ENCODE data around the gene LRR1. TPM values are rescaled to one million over a fixed set of nuclear protein-coding genes. Genes with fewer than 3 reads are reported as not detected.

Gene LRR1
- total and polyA plus RNA-seq, 2 of the 4 experiments (the other 2 are of a cell fraction): 11.6 to 20.8 TPM

DNA sequence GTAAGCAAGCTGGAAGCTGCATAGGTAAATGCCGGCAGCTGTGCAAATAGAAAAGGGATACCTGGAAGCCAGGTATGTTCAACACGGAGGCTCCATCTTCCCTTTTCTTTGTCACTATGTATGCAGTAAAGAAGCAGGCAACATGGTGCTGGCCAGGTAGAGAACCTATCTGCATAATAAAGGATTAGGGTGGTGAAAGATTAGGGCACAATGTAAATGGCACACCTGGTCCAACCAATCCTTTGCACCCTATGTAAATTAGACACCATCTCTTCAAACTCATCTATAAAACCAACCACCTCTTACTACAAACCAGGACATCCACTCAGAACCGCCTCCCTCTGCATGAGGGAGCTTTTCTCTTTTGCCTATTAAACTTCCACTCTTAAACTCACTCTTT is 44.8 kb upstream of the LRR1 start:
- in situ Hi-C loops (cut with MboI; ENCODE audit: low sequenced_read_pairs): no loop called here

More for the DNA sequence above, 44.8 kb upstream of the LRR1 start:
- Histone ChIP-seq H2BK20ac (ENCODE audit: low read depth, low read length) (no peak overlapping the region), H3K4me2 (ENCODE audit: low read depth, low read length) (no peak overlapping the region), H3K9me1 (ENCODE audit: insufficient read depth, low read length) (no peaks in the 10 kb centered on the region), H3K4ac (ENCODE audit: low read depth, low read length) (no peak overlapping the region), H2AK9ac (replicated peaks; ENCODE audit: low read depth, low read length, poor library complexity) (no peak overlapping the region), H3K56ac (ENCODE audit: extremely low read depth, insufficient read depth, low read length) (no peak overlapping the region), H4K91ac (ENCODE audit: insufficient read depth, low read depth, low read length) (no peak overlapping the region), H2AFZ (replicated peaks; ENCODE audit: low read length, poor library complexity) (no peak overlapping the region), H3K23ac (ENCODE audit: low read depth, low read length) (no peak overlapping the region), H4K20me1 (ENCODE audit: insufficient read depth, low read length) (no peaks in the 10 kb centered on the region), H3K4me3 (ENCODE audit: insufficient read depth, low read depth, low read length) (no peak overlapping the region), H2BK120ac (ENCODE audit: low read depth, low read length) (no peak overlapping the region), H3K9me3 (ENCODE audit: control insufficient read depth, insufficient read depth, low read length) (no peaks in the 10 kb centered on the region), H4K8ac (ENCODE audit: low read depth in 2 of 2, low read length in 2 of 2) (no peak overlapping the region), H3K18ac (ENCODE audit: low read depth, low read length) (no peak overlapping the region), H3K27me3 (ENCODE audit: control insufficient read depth, insufficient read depth, low read length) (no peaks in the 10 kb centered on the region), H3K14ac (replicated peaks; ENCODE audit: low read depth, low read length) (no peak overlapping the region), H3K27ac (ENCODE audit: insufficient read depth, low read length) (no peak overlapping the region), H3K36me3 (ENCODE audit: control insufficient read depth, insufficient read depth, low read length) (no peaks in the 10 kb centered on the region), H3K9ac (ENCODE audit: low read depth, low read length) (no peak overlapping the region), H3K79me1 (ENCODE audit: low read depth in 1 of 2, low read length in 2 of 2) (no peaks in the 10 kb centered on the region), H4K5ac (ENCODE audit: low read depth, low read length) (no peak overlapping the region), H2AK5ac (ENCODE audit: low read depth, low read length) (no peak overlapping the region), H2BK5ac (ENCODE audit: low read depth, low read length, poor library complexity, severe bottlenecking) (no peak overlapping the region), H2BK15ac (ENCODE audit: low read depth, low read length) (no peak overlapping the region), H3K4me1 (ENCODE audit: control insufficient read depth, insufficient read depth, low read length) (no peaks in the 10 kb centered on the region)
- POLR2A ChIA-PET (ENCODE audit: unreplicated experiment): no interaction called here
- no TSS peak for BruUV-seq (replicated peaks)
- ATAC-seq (ENCODE audit: low read depth) (no peak), DNase-seq (no peak)
- 67% methylated on average over 1 of the region's 3 CpGs; no CpG with 5 or more reads in 1 of the 2 experiments for WGBS, 2 experiments (ENCODE audit: extremely low coverage in 2 of 2, insufficient read length in 1 of 2)
- intact Hi-C loops (cut with micrococcal nuclease): loop anchor here (10.0 kb wide), 1 partner anchor 89 kb away; no protein-coding TSS in a partner anchor
- dilution Hi-C loops (cut with HindIII; ENCODE audit: low sequenced_read_pairs, unreplicated experiment): no loop called here
- CTCF ChIA-PET: interaction anchor here (0.6 kb wide), 1 partner anchor 113 kb away, joined by 3 read pairs; no protein-coding TSS in a partner anchor
- TF ChIP-seq NFE2L2 (IDR thresholded peaks at IDR 0.05; ENCODE audit: low read depth, low read length) (no peak), RFX5 (IDR thresholded peaks at IDR 0.05; ENCODE audit: low read depth, low read length) (no peak), CHD1 (IDR thresholded peaks at IDR 0.05; ENCODE audit: low read depth, low read length) (no peak), MAZ (IDR thresholded peaks at IDR 0.05; ENCODE audit: borderline replicate concordance, low read depth, low read length) (no peak), CTCF (conservative IDR thresholded peaks at IDR 0.05; ENCODE audit: low read depth, low read length) (no peak), SMC3 (IDR thresholded peaks at IDR 0.05; ENCODE audit: low read depth, low read length) (no peak), RCOR1 (IDR thresholded peaks at IDR 0.05; ENCODE audit: insufficient replicate concordance, low read length) (no peak), BHLHE40 (IDR thresholded peaks at IDR 0.05; ENCODE audit: low read depth, low read length) (no peak), CEBPB (IDR thresholded peaks at IDR 0.05; ENCODE audit: low read depth, low read length) (no peak), MXI1 (IDR thresholded peaks at IDR 0.05; ENCODE audit: borderline replicate concordance, low read depth, low read length) (no peak), MAFK (IDR thresholded peaks at IDR 0.05; ENCODE audit: low read depth, low read length) (no peak), FOS (IDR thresholded peaks at IDR 0.05; ENCODE audit: low read depth, low read length) (no peak), USF2 (IDR thresholded peaks at IDR 0.05; ENCODE audit: low read depth, low read length) (no peak)
